ENCODE data around the gene MDFI.

- TF ChIP-seq TAF1 (IDR thresholded peaks at IDR 0.05; ENCODE audit: borderline replicate concordance, low read depth, low read length), result no peak
- no peak for TF ChIP-seq POLR2A (IDR thresholded peaks at IDR 0.05; ENCODE audit: low read depth, low read length)
- TF ChIP-seq POLR2AphosphoS5 (IDR thresholded peaks at IDR 0.05; ENCODE audit: low read depth, low read length), result no peak
These were observed 48.3 kb upstream of the MDFI start for GRCh38 chr6:41589636-41590622.
